HG03139 (cell line): ENCODE results near the gene KLHDC4.
A peak's percentile ranks its signal among the peaks of the same experiment; 100 is the strongest.
"Not testable (repeated sequence)": the region's sequence is repeated elsewhere in the genome, so short reads cannot be mapped to it uniquely, and the experiment has no call there.

Experiments
- ATAC-seq: cut with Tn5 transposase; IDR thresholded peaks from one replicate; pipeline ENCODE4 v1.9.1; 2021; ENCODE audit not compliant: unreplicated experiment

Gene KLHDC4

GRCh38 chr16:87721622-87722585 lies 43.9 kb downstream of the KLHDC4 start:
- ATAC-seq, result no peak

GRCh38 chr16:87720446-87720845 lies 45.3 kb downstream of the KLHDC4 start:
- ATAC-seq, result no peak

- ATAC-seq, result not testable (repeated sequence)
Observed at GRCh38 chr16:87718831-87719230, 47.0 kb downstream of the KLHDC4 start.

GRCh38 chr16:87715658-87716057 lies 50.1 kb downstream of the KLHDC4 start:
- ATAC-seq, result no peak

- no peak for ATAC-seq
Observed at GRCh38 chr16:87715231-87715630, 50.6 kb downstream of the KLHDC4 start.

DNA sequence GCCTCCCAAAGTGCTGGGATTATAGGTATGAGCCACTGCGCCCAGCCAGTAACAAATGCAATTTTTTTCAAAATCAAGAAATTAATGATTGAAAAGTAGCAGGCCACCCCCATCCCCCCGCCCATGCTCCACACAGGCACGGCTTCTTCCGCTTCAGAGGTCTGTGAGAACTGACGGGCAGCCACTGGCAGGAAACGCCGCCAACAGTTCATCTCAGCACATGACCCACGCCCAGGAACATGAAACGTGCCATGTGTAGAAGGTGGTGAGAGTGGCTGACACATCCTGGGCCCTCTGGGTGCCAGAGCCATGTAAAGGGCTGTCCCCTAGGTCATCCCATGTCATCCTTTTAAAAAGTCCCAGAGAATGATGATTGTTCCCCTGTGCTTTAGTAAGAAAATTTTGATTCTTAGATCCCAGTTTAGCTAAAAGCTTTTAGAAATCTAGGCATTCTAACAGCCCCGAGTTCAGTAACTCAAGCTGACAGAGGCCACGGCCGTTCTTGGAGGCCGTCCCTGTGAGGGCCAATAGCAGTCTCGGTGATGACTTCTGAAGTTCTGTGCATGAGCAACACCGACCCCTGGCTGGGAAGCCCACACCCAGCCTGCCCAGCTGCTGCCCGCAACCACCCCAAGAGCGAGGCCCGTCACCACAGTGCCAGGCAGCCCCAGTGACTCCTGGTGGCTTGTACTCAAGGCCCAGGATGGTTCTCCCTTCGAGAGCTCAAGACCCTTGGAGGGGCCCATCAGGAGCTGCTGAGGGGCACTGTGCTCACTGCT lies 52.1 kb downstream of the KLHDC4 start:
- no peak for ATAC-seq

GRCh38 chr16:87712184-87712762 lies 53.5 kb downstream of the KLHDC4 start:
- ATAC-seq, result no peak

DNA sequence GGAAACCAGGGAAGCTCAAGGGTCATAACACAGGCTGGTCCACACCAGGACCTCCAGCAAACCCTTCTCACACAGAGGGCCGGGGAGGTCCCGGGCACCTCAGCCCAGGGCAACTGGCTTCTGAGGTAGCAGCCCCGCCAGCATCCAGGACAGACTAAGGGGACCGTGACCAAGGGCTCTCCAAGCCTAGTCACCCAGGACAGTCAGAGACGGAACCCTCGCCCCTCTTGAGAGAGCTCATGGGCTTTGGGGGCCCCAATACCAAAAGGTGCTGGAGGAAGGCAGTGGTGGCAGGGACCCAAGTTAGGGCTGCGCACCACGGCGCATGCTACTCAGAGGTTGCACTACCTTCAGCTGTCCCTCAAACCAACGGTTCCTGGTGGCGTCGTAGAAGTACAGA lies 54.9 kb downstream of the KLHDC4 start:
- no peak for ATAC-seq

GRCh38 chr16:87709677-87710076 lies 56.1 kb downstream of the KLHDC4 start:
- ATAC-seq, result no peak

DNA sequence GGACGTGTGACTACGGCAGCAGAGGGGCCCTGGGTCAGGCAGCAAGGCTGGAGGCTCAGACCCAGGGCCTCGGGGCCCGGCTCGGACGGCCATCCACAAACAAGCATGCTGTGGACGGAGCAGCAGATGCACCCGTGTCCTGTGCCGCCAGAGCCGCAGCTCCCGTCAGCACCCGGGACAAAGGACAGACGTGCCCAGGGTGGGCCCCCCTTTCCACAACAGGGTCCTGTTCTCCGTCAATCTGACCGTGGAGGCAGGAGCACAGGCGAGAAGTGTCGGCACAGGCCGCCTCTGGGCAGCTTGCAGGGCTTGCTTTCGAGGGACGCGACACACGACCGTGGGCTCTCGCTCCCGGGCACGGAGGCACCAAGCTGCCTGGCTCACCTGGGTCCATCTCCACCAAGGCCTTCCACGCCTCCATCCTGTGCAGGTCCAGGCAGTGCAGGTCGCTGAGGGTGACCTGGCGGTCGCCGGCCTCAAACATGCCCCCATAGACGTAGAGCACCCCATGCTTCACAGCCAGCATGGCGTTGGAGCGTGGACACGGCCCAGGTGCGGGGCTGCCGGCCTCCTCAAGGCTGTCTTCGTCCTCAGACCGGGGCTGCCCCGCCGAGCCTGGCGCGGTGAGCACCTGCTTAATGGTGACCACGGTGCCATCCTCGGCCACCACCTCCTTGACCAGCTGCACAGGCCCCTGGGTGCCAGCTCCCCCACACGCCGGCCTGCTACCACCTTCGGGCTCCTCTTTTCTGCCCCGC lies 56.7 kb downstream of the KLHDC4 start:
- no peak for ATAC-seq

DNA sequence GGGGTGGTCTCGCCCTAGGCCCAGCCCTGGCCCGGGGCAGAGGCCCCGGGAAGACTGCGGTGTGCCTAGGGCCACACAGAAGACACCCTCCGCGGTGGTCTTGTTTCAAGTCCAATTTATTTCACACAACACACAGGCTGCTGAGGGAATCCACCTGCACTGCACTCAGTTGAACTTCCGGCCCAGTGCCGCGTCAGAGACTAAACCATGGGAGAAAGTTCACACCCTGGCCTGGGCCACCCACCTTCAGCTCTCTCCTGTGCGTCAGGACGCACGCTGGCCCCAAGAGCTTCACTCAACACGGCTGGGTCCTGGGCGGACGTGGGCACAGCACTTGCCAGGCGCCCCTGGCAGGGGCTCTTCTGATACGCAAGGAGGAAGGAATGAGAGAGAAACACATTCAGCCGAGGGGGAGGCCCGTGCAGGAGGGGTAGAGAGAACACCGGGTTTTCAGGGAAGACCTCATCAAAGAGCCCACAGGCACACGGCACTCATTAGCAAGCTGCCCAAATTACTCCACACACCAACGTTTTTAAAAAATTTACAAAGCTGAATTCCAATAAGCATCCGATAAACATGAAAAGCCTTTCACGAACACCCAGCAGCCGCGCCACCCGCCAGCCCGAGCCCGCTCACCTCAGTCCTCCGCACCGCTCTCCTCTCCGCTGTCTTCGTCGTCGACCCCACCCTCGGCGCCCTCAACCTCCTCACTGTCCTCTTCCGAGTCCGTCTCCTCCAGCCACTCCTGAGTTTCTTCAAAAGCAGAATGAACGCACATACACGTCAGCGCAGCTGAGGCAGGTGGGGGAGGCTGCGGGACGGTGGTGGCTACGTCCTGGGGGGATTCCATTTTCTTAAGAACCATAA lies 57.8 kb downstream of the KLHDC4 start:
- ATAC-seq, result no peak

GRCh38 chr16:87707097-87707496 lies 58.7 kb downstream of the KLHDC4 start:
- no peak for ATAC-seq

DNA sequence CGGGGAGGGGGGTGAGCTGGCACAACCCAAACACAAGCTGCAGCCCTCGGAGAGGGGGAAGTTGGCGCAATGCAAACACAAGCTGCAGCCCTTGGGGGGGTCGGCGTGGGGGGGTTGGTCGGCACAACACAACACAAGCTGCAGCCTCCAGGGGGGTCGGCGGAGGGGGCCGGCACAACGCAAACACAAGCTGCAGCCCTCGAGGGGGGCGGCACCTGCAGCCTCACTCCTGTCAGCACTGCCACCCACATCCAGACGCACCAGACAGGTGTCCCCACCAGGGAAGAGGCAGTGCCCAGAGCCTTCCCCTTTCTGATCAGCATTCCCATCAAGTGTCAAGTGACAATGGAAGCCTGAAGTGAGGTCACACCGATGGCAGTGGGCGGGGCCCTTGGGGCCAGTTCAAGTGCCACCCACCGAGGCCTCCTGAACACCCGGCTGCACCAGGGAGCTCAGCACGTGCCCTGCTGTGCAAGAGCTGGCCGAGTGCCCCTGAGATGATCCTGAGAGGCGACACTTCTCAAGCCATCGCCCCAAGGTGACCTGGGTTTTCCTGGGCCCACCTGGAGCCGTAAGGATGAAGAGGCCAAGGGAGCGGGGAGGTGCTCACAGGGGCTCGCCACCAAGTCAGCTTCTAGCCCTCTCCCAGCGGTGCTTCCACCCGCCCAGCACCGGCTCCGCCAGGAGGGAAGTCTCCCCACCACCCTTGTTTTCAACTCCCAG lies 59.3 kb downstream of the KLHDC4 start:
- ATAC-seq, result no peak

DNA sequence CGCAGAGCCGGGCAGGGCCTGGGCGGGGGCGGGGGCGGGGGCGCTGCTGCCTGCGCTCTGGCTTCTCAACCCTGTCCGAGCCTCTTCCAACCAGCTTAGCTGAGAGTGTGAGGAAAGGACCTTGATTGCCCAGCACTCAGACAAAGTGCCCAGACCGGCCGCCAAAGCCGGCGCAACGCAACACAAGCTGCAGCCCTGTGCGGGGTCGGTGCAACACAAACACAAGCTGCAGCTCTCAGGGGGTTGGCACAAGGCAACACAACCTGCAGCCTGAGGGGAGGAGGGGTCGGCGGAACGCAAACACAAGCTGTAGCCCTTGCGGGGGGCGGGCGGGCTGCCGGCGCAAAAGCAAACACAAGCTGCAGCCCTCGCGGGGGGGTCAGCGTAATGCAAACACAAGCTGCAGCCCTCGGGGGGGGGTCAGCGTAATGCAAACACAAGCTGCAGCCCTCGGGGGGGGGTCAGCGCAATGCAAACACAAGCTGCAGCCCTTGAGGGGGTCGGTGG lies 60.0 kb downstream of the KLHDC4 start:
- no peak for ATAC-seq

DNA sequence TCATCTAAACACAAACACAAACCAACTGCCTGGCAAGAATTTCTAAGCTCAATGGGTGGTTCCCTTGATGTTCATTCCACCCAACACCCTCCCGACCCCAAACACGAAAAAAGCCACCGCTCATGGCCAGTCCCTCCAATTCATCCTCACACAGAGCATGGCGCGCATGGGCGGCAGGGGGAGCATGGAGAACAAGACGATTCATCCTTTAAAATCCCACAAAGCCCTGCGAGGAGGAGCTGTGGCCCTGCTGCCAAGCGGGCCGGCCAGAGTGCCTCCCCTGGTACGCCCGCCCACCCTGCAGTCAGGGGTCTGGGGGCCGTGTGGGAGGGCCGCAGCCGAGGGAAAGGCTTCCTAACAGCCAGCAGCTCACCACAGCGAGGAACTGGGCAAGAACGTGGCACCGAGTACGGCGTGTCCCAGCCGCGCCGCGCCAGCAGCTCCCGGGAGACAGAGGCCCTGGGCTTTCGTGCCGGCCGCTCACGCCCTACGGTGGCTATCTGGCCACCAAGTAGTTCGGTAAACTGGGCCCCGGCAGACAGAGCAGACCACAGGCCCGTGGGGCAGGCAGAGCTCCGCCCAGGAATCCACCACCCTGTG lies 60.9 kb downstream of the KLHDC4 start:
- ATAC-seq, result no peak

GRCh38 chr16:87703835-87704375 lies 61.9 kb downstream of the KLHDC4 start:
- no peak for ATAC-seq

GRCh38 chr16:87703071-87703470 lies 62.7 kb downstream of the KLHDC4 start:
- no peak for ATAC-seq

DNA sequence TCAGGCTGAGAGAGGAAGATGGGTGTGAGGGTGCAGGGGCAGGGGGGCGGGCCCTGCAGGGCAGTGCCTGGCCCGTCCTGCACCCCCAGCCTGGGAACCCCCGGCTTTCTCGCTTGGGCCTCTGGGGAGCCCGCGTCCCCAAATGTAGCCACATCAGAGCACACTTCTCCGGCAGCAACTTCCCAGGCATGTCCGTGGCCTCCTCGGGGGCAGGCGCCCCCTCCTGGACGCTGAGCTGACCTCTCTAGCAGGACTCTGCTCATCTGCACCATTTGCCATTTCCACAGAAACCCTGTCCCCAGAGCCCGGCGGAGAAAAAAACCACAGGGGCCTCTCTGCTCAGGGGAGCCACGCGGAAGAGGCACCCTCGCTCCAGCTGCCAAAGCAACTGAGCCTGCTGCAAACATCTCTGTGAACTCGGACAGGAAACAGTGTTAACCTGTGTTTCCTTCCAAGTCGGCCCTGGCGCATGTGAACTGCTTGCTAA lies 63.4 kb downstream of the KLHDC4 start:
- peak; percentile 56 for ATAC-seq
